Measurements from ENCODE around the gene XPR1. TPM values are rescaled to one million over a fixed set of nuclear protein-coding genes. Genes with fewer than 3 reads are reported as not detected.

Gene XPR1
- total RNA-seq, 1 experiment from 2014 or later: 19.9 TPM

- Histone ChIP-seq H3K4me1 (ENCODE audit: control insufficient read depth in 1 of 2, insufficient read depth in 2 of 2, low read length in 2 of 2) (peaks cover 0 to 3% of the 10 kb centered on the region in 2 experiments; a peak in 1 of 4 replicates), H3K4me3 (replicated peaks in 1 of 2; ENCODE audit: low read depth in 1 of 2, low read length in 2 of 2) (no peak overlapping the region), H3K36me3 (ENCODE audit: control insufficient read depth in 1 of 2, insufficient read depth in 2 of 2, low read length in 2 of 2) (no peaks in the 10 kb centered on the region), H3K4me2 (ENCODE audit: low read length) (no peak overlapping the region), H2AFZ (ENCODE audit: low read depth, low read length, poor library complexity, severe bottlenecking) (no peak overlapping the region), H3K9me3 (ENCODE audit: control insufficient read depth in 1 of 2, insufficient read depth in 1 of 2, low read depth in 1 of 2, low read length in 2 of 2) (no peaks in the 10 kb centered on the region), H3K27me3 (ENCODE audit: insufficient read depth, low read length) (no peaks in the 10 kb centered on the region), H4K20me1 (ENCODE audit: insufficient read depth) (no peaks in the 10 kb centered on the region), H3K9me2 (ENCODE audit: insufficient read depth) (no peaks in the 10 kb centered on the region), H3K27ac (ENCODE audit: low read depth, low read length) (no peak overlapping the region), H3K9ac (ENCODE audit: low read length) (no peak overlapping the region), H3K79me2 (ENCODE audit: insufficient read depth, low read length) (no peaks in the 10 kb centered on the region)
- no peak for TF ChIP-seq POLR2AphosphoS5 (IDR thresholded peaks at IDR 0.05; ENCODE audit: low read depth, low read length)
- TF ChIP-seq SP1 (IDR thresholded peaks at IDR 0.05; ENCODE audit: low read depth): no peak
- TF ChIP-seq CEBPB (IDR thresholded peaks at IDR 0.05; ENCODE audit: low read depth): no peak
- no peak for TF ChIP-seq EZH2 (IDR thresholded peaks at IDR 0.05)
- no peak for TF ChIP-seq SRF (IDR thresholded peaks at IDR 0.05; ENCODE audit: low read depth)
- TF ChIP-seq ZNF274 (IDR thresholded peaks at IDR 0.05; ENCODE audit: low read depth, low read length): no peak
- TF ChIP-seq EGR1 (IDR thresholded peaks at IDR 0.05; ENCODE audit: low read depth): no peak
- TF ChIP-seq TCF7L2 (IDR thresholded peaks at IDR 0.05; ENCODE audit: borderline replicate concordance, extremely low read depth, insufficient read depth, insufficient read length): no peak
- TF ChIP-seq POLR2A (IDR thresholded peaks at IDR 0.05; ENCODE audit: borderline replicate concordance, extremely low read depth, insufficient read depth, insufficient read length): no peak
- TF ChIP-seq, protein P1, sequence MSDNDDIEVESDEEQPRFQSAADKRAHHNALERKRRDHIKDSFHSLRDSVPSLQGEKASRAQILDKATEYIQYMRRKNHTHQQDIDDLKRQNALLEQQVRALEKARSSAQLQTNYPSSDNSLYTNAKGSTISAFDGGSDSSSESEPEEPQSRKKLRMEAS (IDR thresholded peaks at IDR 0.05): no peak
- TF ChIP-seq SIN3A (IDR thresholded peaks at IDR 0.05; ENCODE audit: low read depth): no peak
- TF ChIP-seq JUND (IDR thresholded peaks at IDR 0.05): no peak
- TF ChIP-seq REST (IDR thresholded peaks at IDR 0.05; ENCODE audit: low read depth): no peak
- no peak for TF ChIP-seq ELF1 (IDR thresholded peaks at IDR 0.05; ENCODE audit: borderline replicate concordance, low read depth)
- no peak for TF ChIP-seq ZFX (IDR thresholded peaks at IDR 0.05)
- ATAC-seq: no peak
- ChIA-PET POLR2A (no interaction called here), RAD21 (ENCODE audit: low non-redundant PET in 1 of 2, low total read pairs in 2 of 2, uncharacterized antibody in 2 of 2, unreplicated experiment in 2 of 2) (no interaction called here), CTCF (no interaction called here)
- intact Hi-C loops (cut with micrococcal nuclease): no loop called here
- no TSS peak for BruUV-seq (replicated peaks)
- DNase-seq (ENCODE audit: low read depth, low spot score): no peak
These were observed 47.0 kb upstream of the XPR1 start for GRCh38 chr1:180584869-180585268.

Data from HCT116 (cell line).